Mucosa of rectum (tissue), 2 donors: ENCODE data around the gene DDX20.

Experiments
- H3K27ac ChIP-seq, 2 donors: one replicate each; pipeline ENCODE4 v1.7.0; 2013; ENCODE audit warnings: inconsistent platforms in 2 of 2, low read depth in 2 of 2, low read length in 2 of 2
- H3K27me3 ChIP-seq, 2 donors: one replicate each; pipeline ENCODE4 v1.7.0; 2013; ENCODE audit warnings: low read length in 2 of 2; ENCODE audit not compliant: control insufficient read depth in 2 of 2, insufficient read depth in 2 of 2
- H3K36me3 ChIP-seq, 2 donors: one replicate each; pipeline ENCODE4 v1.7.0; 2013; ENCODE audit warnings: low read length in 2 of 2; ENCODE audit not compliant: control insufficient read depth in 2 of 2, insufficient read depth in 2 of 2
- H3K4me1 ChIP-seq, 2 donors: one replicate each; pipeline ENCODE4 v1.7.0; 2013; ENCODE audit warnings: low read length in 2 of 2, mild to moderate bottlenecking in 1 of 2; ENCODE audit not compliant: control insufficient read depth in 2 of 2, insufficient read depth in 2 of 2
- H3K4me3 ChIP-seq, 2 donors: one replicate each; pipeline ENCODE4 v1.7.0; 2013; ENCODE audit warnings: low read length in 2 of 2
- H3K9ac ChIP-seq, 2 donors: one replicate each; pipeline ENCODE4 v1.7.0; 2013; ENCODE audit warnings: low read length in 2 of 2, low read depth in 1 of 2, mild to moderate bottlenecking in 1 of 2
- H3K9me3 ChIP-seq, 2 donors: one replicate each; pipeline ENCODE4 v1.7.0; 2013; ENCODE audit warnings: low read length in 2 of 2; ENCODE audit not compliant: control insufficient read depth in 2 of 2
- donor health status: healthy.
- donor health status: Normal muscosa, but diverticular disease.

DDX20 gene

DNA sequence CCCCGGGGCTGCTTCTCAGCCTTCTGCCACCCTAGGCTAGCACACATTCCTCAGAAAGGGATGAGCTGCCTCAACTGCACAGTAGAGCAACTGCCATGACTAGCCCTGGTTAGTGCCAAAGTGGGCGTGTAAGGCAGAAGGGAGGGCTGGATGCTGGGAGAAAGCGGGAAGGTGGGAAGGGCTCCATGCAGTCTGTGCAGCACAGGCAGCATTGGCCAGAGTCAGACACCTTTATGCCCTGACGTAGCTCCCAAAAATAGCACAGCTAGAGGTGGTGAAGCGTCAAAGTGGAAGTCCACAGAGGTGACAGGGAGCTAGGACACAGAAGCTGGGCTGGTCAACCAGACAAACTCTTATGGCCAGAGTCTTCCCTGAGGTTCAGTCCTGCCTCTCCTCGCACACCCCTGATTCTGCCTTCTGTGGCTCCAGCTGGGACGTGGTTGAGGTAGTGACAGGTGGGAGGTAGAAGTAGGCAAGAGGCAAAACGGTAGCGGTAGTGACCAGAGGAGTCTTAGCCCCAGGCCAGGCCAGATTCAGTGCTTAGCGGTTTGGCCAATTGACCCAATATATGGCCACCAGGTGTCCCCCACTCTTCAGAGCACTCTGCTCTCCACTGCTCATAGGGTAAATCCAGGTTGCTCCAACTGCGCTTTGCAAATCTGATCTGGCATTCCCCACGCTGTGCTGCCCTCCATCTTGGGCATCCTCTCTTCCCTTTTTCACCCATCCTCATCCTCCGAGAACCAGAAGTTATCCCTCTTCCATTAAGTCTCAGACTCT lies 45.6 kb downstream of the DDX20 start:
- Histone ChIP-seq H3K27me3 (no peaks in the 10 kb centered on the region), H3K27ac (no peak overlapping the region)

DNA sequence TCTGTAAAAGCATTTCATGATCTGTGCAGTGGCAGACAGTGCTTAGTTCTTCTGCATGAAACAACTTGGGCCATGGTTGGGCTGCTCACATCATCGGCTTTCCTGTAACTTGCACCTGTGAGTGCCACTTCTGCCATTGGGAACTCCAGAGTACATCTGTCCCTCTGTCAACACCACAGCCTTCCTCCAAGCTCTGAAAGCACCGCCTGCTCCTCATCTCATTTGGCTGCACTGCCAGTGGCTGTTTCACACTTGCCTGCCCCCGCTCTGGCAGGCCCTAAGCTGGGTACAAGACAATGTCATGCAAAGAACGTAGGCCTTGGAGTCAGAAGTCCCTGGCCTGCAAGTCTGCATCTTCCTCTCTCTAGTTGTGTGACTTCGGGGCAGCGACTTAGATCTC lies 46.4 kb downstream of the DDX20 start:
- Histone ChIP-seq H3K27me3 (no peaks in the 10 kb centered on the region), H3K9ac (no peak overlapping the region), H3K36me3 (no peaks in the 10 kb centered on the region), H3K9me3 (no peaks in the 10 kb centered on the region), H3K4me1 (no peaks in the 10 kb centered on the region), H3K4me3 (no peak overlapping the region), H3K27ac (no peak overlapping the region)

More for the DNA sequence above, 45.6 kb downstream of the DDX20 start:
- Histone ChIP-seq H3K4me1 (no peaks in the 10 kb centered on the region), H3K36me3 (no peaks in the 10 kb centered on the region), H3K9me3 (no peaks in the 10 kb centered on the region), H3K4me3 (no peak overlapping the region), H3K9ac (no peak overlapping the region)

DNA sequence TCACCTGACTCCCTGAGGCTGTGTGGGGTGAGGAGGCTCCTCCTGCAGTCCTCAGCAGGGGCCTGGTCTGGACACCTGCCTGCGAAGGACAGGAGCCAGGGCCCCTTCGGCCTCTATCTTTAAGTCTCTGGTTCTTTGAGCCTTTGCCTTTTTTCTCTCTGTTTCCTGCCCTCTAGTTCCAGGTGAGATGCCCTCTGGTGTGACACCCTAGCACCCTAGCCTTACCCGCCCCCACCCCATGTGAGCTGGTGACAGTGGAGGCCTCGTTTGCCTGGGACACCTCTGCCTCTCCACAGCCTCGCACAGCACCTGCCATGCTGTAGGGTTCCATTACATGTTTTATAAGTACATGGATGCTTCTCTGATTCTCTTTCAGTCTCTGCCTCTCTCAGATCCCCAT lies 47.3 kb downstream of the DDX20 start:
- Histone ChIP-seq H3K9ac (no peak overlapping the region), H3K27me3 (no peaks in the 10 kb centered on the region), H3K4me3 (no peak overlapping the region), H3K9me3 (no peaks in the 10 kb centered on the region), H3K36me3 (no peaks in the 10 kb centered on the region), H3K27ac (no peak overlapping the region), H3K4me1 (no peaks in the 10 kb centered on the region)

DNA sequence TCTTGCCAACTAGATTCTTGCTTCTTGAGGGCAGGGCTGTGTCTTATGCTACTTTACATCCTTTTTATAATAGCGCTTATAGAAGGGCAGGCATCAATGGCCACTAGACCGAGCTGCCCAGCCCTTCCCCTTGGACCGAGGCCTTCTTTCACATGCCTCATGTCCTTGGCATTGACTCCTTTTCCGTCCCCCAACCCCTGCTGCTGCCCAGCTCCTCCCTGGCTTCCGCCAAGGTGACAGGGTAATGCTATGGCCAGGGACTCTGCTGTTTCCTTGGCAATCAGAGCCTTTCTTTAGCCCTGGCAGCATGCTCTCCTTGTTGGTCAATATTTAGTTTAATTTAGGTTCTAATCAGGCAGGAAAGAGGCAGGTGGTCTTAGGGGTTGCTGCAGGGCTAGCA lies 48.2 kb downstream of the DDX20 start:
- Histone ChIP-seq H3K36me3 (no peaks in the 10 kb centered on the region), H3K4me1 (no peaks in the 10 kb centered on the region), H3K27me3 (no peaks in the 10 kb centered on the region), H3K9me3 (no peaks in the 10 kb centered on the region), H3K4me3 (no peak overlapping the region), H3K9ac (no peak overlapping the region), H3K27ac (no peak overlapping the region)

DNA sequence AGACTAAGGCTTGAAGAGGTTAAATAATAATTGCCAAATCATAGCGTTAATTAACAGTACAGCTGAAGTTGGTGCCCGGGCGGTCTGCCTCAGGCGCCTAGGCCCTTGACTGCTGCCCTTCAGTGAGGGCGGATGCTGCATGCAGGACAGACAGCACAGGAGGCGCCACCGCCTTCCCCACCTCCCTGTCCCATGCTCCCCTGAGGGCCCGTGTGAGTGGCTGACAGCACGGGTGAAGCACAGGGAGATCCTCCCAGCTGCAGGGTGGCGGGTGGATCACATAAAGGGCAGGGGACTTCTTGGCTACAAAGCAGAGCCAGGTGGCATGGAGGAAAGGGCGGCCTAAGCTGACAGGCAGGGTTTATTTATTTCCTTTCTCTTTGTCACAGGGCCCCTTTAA lies 49.1 kb downstream of the DDX20 start:
- Histone ChIP-seq H3K27me3 (no peaks in the 10 kb centered on the region), H3K27ac (no peak overlapping the region)

DNA sequence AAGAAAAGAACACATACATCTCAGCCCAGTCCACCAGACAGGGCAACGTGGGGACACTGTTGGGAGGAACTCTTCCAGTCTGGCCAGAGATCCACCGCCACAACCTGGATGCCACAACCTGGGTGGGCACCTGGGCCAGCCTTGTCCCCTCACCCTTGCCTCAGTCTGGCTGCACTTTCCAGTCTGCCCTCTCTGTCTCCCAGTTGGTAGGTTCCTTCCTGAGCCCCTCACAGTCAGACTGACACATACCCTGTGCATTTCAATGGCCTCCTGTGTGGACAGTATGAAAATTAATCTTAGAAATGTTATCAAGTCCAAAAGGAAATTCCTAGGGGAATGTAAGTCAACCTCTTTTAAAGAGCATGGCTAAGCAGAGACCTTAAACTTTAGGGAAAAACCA lies 49.5 kb downstream of the DDX20 start:
- H3K4me3 ChIP-seq = no peak overlapping the region
- H3K9ac ChIP-seq = no peak overlapping the region
- no peaks in the 10 kb centered on the region for H3K27me3 ChIP-seq
- H3K27ac ChIP-seq = no peak overlapping the region
- H3K4me1 ChIP-seq = no peaks in the 10 kb centered on the region
- H3K9me3 ChIP-seq = no peaks in the 10 kb centered on the region
- no peaks in the 10 kb centered on the region for H3K36me3 ChIP-seq

More for the DNA sequence above, 49.1 kb downstream of the DDX20 start:
- Histone ChIP-seq H3K4me3 (no peak overlapping the region), H3K4me1 (no peaks in the 10 kb centered on the region), H3K36me3 (no peaks in the 10 kb centered on the region), H3K9me3 (no peaks in the 10 kb centered on the region), H3K9ac (no peak overlapping the region)

DNA sequence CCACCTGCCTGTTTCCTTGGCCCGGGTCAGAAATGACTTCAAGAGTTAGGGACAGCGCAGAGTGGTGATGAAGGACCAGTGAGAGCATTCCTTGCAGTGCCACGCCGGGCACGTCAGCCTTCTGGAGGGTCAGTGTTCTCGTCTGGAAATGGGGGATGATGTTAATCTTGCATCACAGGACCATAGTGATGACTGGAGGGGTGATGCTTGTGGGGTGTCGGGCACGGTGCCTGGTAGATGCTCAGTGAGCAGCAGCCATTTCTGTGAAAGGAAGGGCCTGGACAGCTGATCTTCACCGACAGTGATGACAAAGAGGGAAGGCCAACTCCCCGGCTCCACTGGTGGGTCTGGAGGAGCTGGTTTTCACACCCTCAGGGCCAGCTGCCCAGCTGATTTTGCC lies 56.2 kb downstream of the DDX20 start:
- no peaks in the 10 kb centered on the region for H3K9me3 ChIP-seq
- H3K4me3 ChIP-seq = no peak overlapping the region
- H3K36me3 ChIP-seq = no peaks in the 10 kb centered on the region
- H3K27ac ChIP-seq = no peak overlapping the region
- no peak overlapping the region for H3K9ac ChIP-seq
- no peaks in the 10 kb centered on the region for H3K4me1 ChIP-seq
- H3K27me3 ChIP-seq = no peaks in the 10 kb centered on the region

DNA sequence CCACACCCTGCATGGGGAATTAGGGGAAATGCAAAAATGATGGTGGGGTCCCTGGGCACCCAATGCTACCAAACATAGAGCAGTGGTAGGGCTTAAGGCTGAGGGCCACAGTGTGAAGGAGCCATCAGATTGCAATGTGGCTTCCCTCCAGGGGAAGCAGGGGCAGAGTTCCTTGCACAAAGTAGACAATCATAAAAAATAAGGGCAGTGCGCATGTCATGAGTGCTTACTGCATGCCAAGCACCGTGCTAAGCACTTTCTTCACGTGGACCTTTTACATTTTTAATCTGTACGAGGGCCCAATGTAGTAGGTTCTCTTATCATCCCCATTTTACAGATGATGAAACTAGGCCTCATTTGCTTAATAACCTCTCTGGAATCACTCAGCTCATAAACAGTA lies 56.6 kb downstream of the DDX20 start:
- H3K27me3 ChIP-seq = no peaks in the 10 kb centered on the region
- H3K27ac ChIP-seq = no peak overlapping the region
- H3K9me3 ChIP-seq = no peaks in the 10 kb centered on the region
- H3K9ac ChIP-seq = no peak overlapping the region
- H3K36me3 ChIP-seq = no peaks in the 10 kb centered on the region
- no peak overlapping the region for H3K4me3 ChIP-seq
- H3K4me1 ChIP-seq = no peaks in the 10 kb centered on the region

DNA sequence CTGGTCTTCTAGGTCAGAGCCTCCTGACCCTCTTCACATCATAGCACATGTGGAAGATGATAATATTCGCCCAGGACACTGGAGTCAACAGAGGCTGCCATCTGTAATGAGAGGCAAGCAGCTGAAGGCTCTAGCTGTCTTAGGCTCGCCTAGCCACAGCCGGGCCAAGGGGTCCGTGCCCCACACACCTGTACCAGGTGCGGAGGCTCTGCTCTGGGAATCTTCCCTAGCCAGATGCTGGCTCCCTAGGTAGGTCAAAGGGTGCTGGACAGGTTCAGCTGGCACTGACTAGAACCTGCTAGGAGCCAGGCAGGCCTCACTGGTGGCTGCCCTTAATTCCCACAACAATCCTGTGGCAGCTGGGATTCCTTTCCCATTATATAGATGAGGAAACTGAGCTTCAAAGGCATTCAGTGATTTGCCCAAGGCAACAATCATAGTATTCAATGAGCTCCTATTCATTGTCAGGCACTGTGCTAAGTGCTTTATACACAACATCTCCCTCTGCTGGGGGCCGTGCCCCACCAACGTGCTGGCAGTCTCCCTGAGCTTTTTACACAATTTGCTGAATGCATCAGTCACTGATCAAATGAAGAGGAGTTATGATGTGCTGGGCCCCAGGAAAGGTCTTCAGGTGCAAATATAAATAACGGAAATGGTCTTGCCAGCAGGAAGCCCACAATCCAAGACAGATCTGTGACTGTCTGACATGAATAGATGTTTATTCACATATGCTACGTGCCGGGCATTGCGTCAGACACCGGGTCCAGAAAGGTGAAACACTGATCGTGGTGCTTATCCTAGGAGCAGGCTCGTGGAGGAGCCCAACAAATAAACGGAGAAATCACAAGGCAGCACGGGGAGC lies 58.0 kb downstream of the DDX20 start:
- Histone ChIP-seq H3K4me1 (no peaks in the 10 kb centered on the region), H3K9me3 (no peaks in the 10 kb centered on the region), H3K9ac (no peak overlapping the region), H3K27me3 (no peaks in the 10 kb centered on the region), H3K36me3 (no peaks in the 10 kb centered on the region), H3K4me3 (no peak overlapping the region), H3K27ac (no peak overlapping the region)

DNA sequence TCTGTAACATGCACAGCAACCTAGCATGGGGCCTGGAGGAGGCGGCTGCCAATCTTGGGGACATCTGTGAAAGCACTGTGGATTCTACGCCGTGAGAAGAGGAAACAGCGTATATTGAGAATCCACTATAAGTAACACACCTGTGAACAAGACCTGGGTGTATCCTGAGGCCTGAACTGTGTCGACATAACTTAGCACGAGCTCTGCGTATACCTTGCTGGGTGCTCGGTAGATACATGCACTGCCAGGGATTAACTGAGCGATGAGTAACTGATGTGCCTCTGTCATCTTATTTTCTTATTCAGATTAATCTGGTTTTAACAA lies 58.6 kb downstream of the DDX20 start:
- H3K4me1 ChIP-seq = no peaks in the 10 kb centered on the region
- no peak overlapping the region for H3K27ac ChIP-seq
- H3K4me3 ChIP-seq = no peak overlapping the region
- H3K36me3 ChIP-seq = no peaks in the 10 kb centered on the region
- H3K9ac ChIP-seq = no peak overlapping the region
- H3K9me3 ChIP-seq = no peaks in the 10 kb centered on the region
- H3K27me3 ChIP-seq = no peaks in the 10 kb centered on the region
